Neural progenitor cell (in vitro differentiated cells): ENCODE measurements around the gene VILL. TPM values are rescaled to one million over a fixed set of nuclear protein-coding genes. Genes with fewer than 3 reads are reported as not detected.

Experiments
- DNase-seq: peaks from one replicate; pipeline ENCODE4 v3.0.0-alpha.2; 2016; ENCODE audit warnings: low spot score
- H2AFZ ChIP-seq: fragments of 200-600 bp; sonication (generic); replicated peaks from 2 replicates; pipeline ENCODE4 v1.6.1; 2016; ENCODE audit warnings: antibody characterized with exemption
- H3F3A ChIP-seq: fragments of 200-600 bp; sonication (generic); 2 replicates; pipeline ENCODE4 v1.6.1; 2016; ENCODE audit warnings: antibody characterized with exemption, low read depth
- H3K27ac ChIP-seq: fragments of 200-600 bp; sonication (generic); 2 replicates; pipeline ENCODE4 v1.5.1; 2016; ENCODE audit warnings: mild to moderate bottlenecking
- H3K27me3 ChIP-seq: fragments of 200-600 bp; sonication (generic); 2 replicates; pipeline ENCODE4 v1.6.1; 2016; ENCODE audit warnings: mild to moderate bottlenecking, moderate library complexity
- H3K36me3 ChIP-seq: fragments of 200-600 bp; sonication (generic); 2 replicates; pipeline ENCODE4 v1.5.1; 2016
- H3K4me1 ChIP-seq: fragments of 200-600 bp; sonication (generic); 2 replicates; pipeline ENCODE4 v1.6.1; 2016; ENCODE audit warnings: mixed run types
- H3K4me2 ChIP-seq: fragments of 200-600 bp; sonication (generic); 2 replicates; pipeline ENCODE4 v1.6.1; 2016
- H3K4me3 ChIP-seq: fragments of 200-600 bp; sonication (generic); 2 replicates; pipeline ENCODE4 v1.5.1; 2016
- H3K79me2 ChIP-seq: fragments of 200-600 bp; sonication (generic); 2 replicates; pipeline ENCODE4 v1.6.1; 2016; ENCODE audit warnings: low read depth
- H3K9ac ChIP-seq: fragments of 200-600 bp; sonication (generic); 2 replicates; pipeline ENCODE4 v1.6.1; 2016
- H3K9me3 ChIP-seq: fragments of 200-600 bp; sonication (generic); 2 replicates; pipeline ENCODE4 v1.5.1; 2016; ENCODE audit warnings: low read depth
- H4K20me1 ChIP-seq: fragments of 200-600 bp; sonication (generic); 2 replicates; pipeline ENCODE4 v1.6.1; 2016; ENCODE audit warnings: low read depth
- H3K27ac Mint-ChIP-seq: 3 replicates; pipeline ENCODE4 v1.8.0; 2021; ENCODE audit warnings: mixed read lengths
- H3K27me3 Mint-ChIP-seq: 2 replicates; pipeline ENCODE4 v1.8.0; 2022; ENCODE audit warnings: low read depth, mild to moderate bottlenecking, inconsistent platforms, moderate library complexity, mixed read lengths; ENCODE audit not compliant: insufficient read depth
- H3K36me3 Mint-ChIP-seq: 3 replicates; pipeline ENCODE4 v1.8.0; 2021; ENCODE audit warnings: mixed read lengths
- H3K4me1 Mint-ChIP-seq: 3 replicates; pipeline ENCODE4 v1.8.0; 2021; ENCODE audit warnings: mixed read lengths
- H3K4me3 Mint-ChIP-seq: 3 replicates; pipeline ENCODE4 v1.8.0; 2021; ENCODE audit warnings: mild to moderate bottlenecking, moderate library complexity, mixed read lengths
- H3K9me3 Mint-ChIP-seq: 3 replicates; pipeline ENCODE4 v1.8.0; 2020; ENCODE audit warnings: mixed read lengths
- CTCF ChIP-seq: fragments of 200-600 bp; sonication (generic); IDR thresholded peaks from 2 replicates; pipeline ENCODE4 v1.5.1; 2017; ENCODE audit warnings: antibody characterized with exemption, mild to moderate bottlenecking
- EZH2 ChIP-seq: fragments of 200-600 bp; sonication (generic); IDR thresholded peaks from 2 replicates; pipeline ENCODE4 v1.6.1; 2017; ENCODE audit warnings: antibody characterized with exemption, mild to moderate bottlenecking, moderate library complexity
- EZH2phosphoT487 ChIP-seq: fragments of 200-600 bp; sonication (generic); IDR thresholded peaks from 2 replicates; pipeline ENCODE4 v1.6.1; 2017; ENCODE audit warnings: antibody characterized with exemption
- total RNA-seq: library from RNA; depleted of rRNA; stranded (reverse); fragments of >200 nt; gene quantifications from 2 replicates; pipeline ENCODE4 v1.2.3, GENCODE V29; 2015; ENCODE audit warnings: low replicate concordance

The VILL gene
- total RNA-seq, 1 donor from 2014 or later = 4.9 TPM

DNA sequence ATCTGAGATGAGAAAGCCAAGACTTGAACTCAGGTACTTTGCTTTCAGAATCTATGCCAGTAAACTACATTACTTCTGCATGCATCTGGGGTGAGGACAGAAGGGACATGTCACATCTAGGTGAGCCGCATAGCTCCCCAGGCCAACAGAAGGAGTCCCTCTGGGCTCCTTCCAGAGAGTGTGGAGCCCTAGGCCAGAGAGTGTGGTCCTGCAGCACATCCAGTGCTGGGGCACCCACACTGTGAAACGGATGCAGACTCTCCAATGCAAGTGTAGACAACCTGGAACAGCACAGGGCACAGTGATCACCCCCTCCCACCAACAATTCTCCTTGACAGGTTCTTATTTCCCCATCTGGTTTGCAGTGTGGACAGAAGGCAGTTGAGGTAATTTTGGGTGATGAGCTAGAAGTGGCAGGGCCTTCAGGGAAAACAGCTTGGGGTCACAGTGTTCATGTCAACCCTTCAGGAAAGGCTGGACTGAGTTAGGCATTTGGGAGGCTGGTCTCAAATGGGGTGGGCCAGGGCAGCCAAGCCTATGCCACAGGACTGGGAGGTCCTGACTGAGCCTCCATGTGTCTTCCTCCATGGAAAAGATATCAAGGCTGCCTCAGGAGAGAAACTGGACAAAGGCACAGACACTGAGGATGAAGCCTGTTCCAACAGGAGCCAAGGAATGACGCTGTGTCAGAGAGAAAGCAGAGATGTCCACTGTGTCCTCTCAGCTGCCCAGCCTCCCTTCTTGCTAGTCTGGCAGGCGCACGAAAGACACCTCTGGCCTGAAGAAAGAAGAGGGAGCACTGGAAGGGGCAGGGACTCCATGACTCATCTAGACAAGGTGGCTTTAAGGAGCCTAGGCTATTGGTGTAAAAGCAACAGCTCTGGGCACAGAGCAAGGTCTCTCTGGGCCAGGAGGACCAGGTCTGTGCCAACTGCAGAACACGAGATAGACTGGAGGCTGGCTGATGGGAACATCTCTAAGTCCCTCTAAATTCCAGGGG, 37.2 kb downstream of the VILL start:
- Histone ChIP-seq H3K4me1 (peaks cover 4% of the 10 kb centered on the region), H3K27ac (no peak overlapping the region), H2AFZ (no peak overlapping the region), H3K4me3 (peak overlapping the region; percentile 83), H3K27me3 (peaks cover 78% of the 10 kb centered on the region), H3K4me2 (peak overlapping the region; percentile 80), H3K9me3 (no peaks in the 10 kb centered on the region), H3F3A (peaks cover 14% of the 10 kb centered on the region), H3K36me3 (no peaks in the 10 kb centered on the region), H3K79me2 (peaks cover 10% of the 10 kb centered on the region), H3K9ac (no peak overlapping the region), H4K20me1 (peaks cover 49% of the 10 kb centered on the region)
- Mint-ChIP-seq H3K4me3 (peak overlapping the region; percentile 83), H3K27me3 (peaks cover 19% of the 10 kb centered on the region), H3K27ac (no peak overlapping the region), H3K36me3 (no peaks in the 10 kb centered on the region), H3K4me1 (peaks cover 22% of the 10 kb centered on the region), H3K9me3 (no peaks in the 10 kb centered on the region)
- no peak for DNase-seq
- no peak for TF ChIP-seq EZH2
- no peak for TF ChIP-seq EZH2phosphoT487
- TF ChIP-seq CTCF = no peak

DNA sequence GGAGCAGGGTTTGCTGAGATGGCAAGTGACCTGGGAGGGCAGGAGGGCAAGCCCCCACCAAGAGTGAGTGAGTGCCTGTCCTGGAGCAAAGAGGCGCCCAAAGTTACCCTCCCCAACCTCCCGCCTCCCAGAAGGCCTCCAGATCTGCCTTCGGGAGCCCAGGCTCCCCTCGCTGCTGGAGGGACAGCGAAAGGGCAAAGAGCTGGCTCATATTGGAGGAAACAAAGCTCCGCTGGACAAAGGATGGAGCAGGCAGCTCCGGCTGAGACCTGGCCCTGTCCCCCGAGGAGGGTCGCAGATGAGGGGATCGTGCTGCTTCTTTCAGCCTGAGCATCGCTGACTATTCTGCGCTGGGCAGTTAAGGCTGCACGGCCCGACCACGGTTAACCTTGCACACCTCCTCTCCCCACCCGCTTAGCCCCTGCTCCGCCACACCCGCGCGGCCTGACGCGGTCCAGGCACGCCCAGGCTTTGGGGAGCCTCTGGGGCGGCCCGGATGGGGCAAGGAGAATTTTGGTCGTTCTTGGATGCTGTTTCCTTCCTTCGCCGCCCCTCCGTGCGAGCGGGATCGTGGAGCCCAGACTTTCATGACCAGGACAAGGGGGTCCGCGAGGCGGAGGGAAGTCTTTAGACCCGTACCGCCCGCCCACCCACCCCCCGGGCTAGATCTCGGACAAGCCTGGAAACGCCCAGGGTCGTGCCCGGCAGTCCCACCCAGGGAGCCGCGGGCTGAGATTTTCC, 38.2 kb downstream of the VILL start:
- H3K4me3 ChIP-seq = peak overlapping the region; percentile 83
- no peak overlapping the region for H3K27ac ChIP-seq
- H3K79me2 ChIP-seq = no peaks in the 10 kb centered on the region
- Mint-ChIP-seq H3K36me3 (no peaks in the 10 kb centered on the region), H3K4me1 (peaks cover 19% of the 10 kb centered on the region), H3K27ac (no peak overlapping the region), H3K27me3 (peaks cover 24% of the 10 kb centered on the region), H3K9me3 (no peaks in the 10 kb centered on the region), H3K4me3 (peak overlapping the region; percentile 83)
- H3F3A ChIP-seq = peaks cover 12% of the 10 kb centered on the region
- peaks cover 77% of the 10 kb centered on the region for H3K27me3 ChIP-seq
- TF ChIP-seq CTCF = no peak
- TF ChIP-seq EZH2 = peak; percentile 40
- H3K4me2 ChIP-seq = peak overlapping the region; percentile 80
- peaks cover 39% of the 10 kb centered on the region for H4K20me1 ChIP-seq
- H2AFZ ChIP-seq = no peak overlapping the region
- peak overlapping the region; percentile 40 for H3K9ac ChIP-seq
- H3K4me1 ChIP-seq = peaks cover 4% of the 10 kb centered on the region
- peak; percentile 78 for DNase-seq
- no peaks in the 10 kb centered on the region for H3K9me3 ChIP-seq
- H3K36me3 ChIP-seq = no peaks in the 10 kb centered on the region

DNA sequence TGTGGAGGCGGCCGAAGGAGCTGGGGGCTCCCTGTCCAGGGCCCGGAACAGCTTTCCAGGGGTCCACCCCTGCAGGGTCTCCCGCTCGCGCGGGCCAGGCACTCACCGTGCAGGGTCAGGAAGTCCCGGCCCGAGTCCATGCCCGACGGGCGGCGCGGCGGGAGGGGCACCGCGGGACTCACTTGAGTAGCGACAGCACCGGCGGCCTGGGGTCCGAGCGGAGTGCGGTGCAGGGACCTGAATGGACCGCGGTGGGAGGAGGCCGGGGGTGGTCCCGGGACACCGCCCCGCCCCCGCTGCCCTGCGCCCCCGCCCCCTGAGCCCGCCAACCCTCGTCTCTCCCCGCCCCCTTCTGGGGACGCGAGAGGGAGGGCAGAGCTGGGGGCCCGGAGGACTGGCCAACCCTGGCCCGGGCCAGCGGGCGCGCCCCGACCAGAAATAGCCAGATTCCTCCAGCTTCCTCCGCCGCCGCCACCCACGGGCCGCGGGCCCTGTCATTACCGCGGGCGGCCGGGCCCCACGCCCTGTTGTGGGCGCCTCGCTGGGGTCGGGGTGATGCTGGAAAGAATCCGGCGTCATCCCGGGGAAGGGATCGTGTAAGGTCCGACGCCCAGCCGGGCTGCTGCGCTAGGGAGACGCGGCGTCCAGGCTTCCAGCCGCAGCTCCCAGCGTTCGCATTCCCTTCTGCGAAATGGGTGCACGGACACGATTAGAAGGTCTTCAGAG, 39.0 kb downstream of the VILL start, which contains the start of gene PLCD1:
TSS of gene PLCD1 (minus strand) at position 243 of the 726 bp plus-strand sequence. CDS start at position 140, 103 bp downstream.
- Mint-ChIP-seq H3K4me1 (peaks cover 18% of the 10 kb centered on the region), H3K36me3 (no peaks in the 10 kb centered on the region), H3K4me3 (peak within 1 kb of the TSS; percentile 83), H3K27me3 (peaks cover 24% of the 10 kb centered on the region), H3K9me3 (no peaks in the 10 kb centered on the region), H3K27ac (no peak within 1 kb of the TSS)
- H3K4me1 ChIP-seq = peaks cover 4% of the 10 kb centered on the region
- TF ChIP-seq CTCF (no peak), EZH2phosphoT487 (no peak), EZH2 (peak; percentile 12)
- no peaks in the 10 kb centered on the region for H3K9me3 ChIP-seq
- H3K36me3 ChIP-seq = no peaks in the 10 kb centered on the region
- peaks cover 35% of the 10 kb centered on the region for H4K20me1 ChIP-seq
- no peak within 1 kb of the TSS for H3K27ac ChIP-seq
- peaks cover 81% of the 10 kb centered on the region for H3K27me3 ChIP-seq
- H3K79me2 ChIP-seq = no peaks in the 10 kb centered on the region
- H3K4me3 ChIP-seq = peak within 1 kb of the TSS; percentile 83
- peak; percentile 94 for DNase-seq
- peak within 1 kb of the TSS; percentile 80 for H3K4me2 ChIP-seq
- H2AFZ ChIP-seq = peak within 1 kb of the TSS; percentile 96
- H3F3A ChIP-seq = peaks cover 7% of the 10 kb centered on the region
- peak within 1 kb of the TSS; percentile 83 for H3K9ac ChIP-seq
